ENCODE data around the gene NCR2.

GRCh38 chr6:41318261-41318653 lies 17.2 kb upstream of the NCR2 start:
- TF ChIP-seq, protein P1, sequence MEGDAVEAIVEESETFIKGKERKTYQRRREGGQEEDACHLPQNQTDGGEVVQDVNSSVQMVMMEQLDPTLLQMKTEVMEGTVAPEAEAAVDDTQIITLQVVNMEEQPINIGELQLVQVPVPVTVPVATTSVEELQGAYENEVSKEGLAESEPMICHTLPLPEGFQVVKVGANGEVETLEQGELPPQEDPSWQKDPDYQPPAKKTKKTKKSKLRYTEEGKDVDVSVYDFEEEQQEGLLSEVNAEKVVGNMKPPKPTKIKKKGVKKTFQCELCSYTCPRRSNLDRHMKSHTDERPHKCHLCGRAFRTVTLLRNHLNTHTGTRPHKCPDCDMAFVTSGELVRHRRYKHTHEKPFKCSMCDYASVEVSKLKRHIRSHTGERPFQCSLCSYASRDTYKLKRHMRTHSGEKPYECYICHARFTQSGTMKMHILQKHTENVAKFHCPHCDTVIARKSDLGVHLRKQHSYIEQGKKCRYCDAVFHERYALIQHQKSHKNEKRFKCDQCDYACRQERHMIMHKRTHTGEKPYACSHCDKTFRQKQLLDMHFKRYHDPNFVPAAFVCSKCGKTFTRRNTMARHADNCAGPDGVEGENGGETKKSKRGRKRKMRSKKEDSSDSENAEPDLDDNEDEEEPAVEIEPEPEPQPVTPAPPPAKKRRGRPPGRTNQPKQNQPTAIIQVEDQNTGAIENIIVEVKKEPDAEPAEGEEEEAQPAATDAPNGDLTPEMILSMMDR (IDR thresholded peaks at IDR 0.05; ENCODE audit: poor library complexity), result no peak
- no peak for TF ChIP-seq EZH2 (IDR thresholded peaks at IDR 0.05; ENCODE audit: borderline replicate concordance)

All from hepatocyte (in vitro differentiated cells).